Smooth muscle cell (in vitro differentiated cells): ENCODE results near the gene TOX2. TPM values are rescaled to one million over a fixed set of nuclear protein-coding genes. Genes with fewer than 3 reads are reported as not detected.

Experiments used
- DNase-seq: peaks from one replicate; lab custom pipeline; 2025; ENCODE audit not compliant: unreplicated experiment; lab: John Stamatoyannopoulos, UW
- H2AFZ ChIP-seq: fragments of 200-600 bp; sonication (generic); 2 replicates; pipeline ENCODE4 v1.6.0; 2016; ENCODE audit warnings: antibody characterized with exemption, low read depth, mild to moderate bottlenecking
- H3F3A ChIP-seq: fragments of 200-600 bp; sonication (generic); 2 replicates; pipeline ENCODE4 v1.6.0; 2017; ENCODE audit warnings: antibody characterized with exemption, low read depth
- H3K27ac ChIP-seq: fragments of 200-600 bp; sonication (generic); 2 replicates; pipeline ENCODE4 v1.5.1; 2016; ENCODE audit warnings: low read depth, mild to moderate bottlenecking
- H3K27me3 ChIP-seq: fragments of 200-600 bp; sonication (generic); 2 replicates; pipeline ENCODE4 v1.6.1; 2016; ENCODE audit warnings: low read depth, mild to moderate bottlenecking
- H3K36me3 ChIP-seq: fragments of 200-600 bp; sonication (generic); 2 replicates; pipeline ENCODE4 v1.5.1; 2016; ENCODE audit warnings: low read depth
- H3K4me1 ChIP-seq: fragments of 200-600 bp; sonication (generic); 2 replicates; pipeline ENCODE4 v1.5.1; 2016; ENCODE audit warnings: low read depth
- H3K4me2 ChIP-seq: fragments of 200-600 bp; sonication (generic); 2 replicates; pipeline ENCODE4 v1.6.0; 2016; ENCODE audit warnings: mild to moderate bottlenecking
- H3K4me3 ChIP-seq: fragments of 200-600 bp; sonication (generic); 2 replicates; pipeline ENCODE4 v1.5.1; 2016; ENCODE audit warnings: mild to moderate bottlenecking
- H3K79me2 ChIP-seq: fragments of 200-600 bp; sonication (generic); 2 replicates; pipeline ENCODE4 v1.6.0; 2016; ENCODE audit warnings: low read depth, mild to moderate bottlenecking
- H3K9ac ChIP-seq: fragments of 200-600 bp; sonication (generic); 2 replicates; pipeline ENCODE4 v1.6.0; 2016; ENCODE audit warnings: low read depth
- H3K9me3 ChIP-seq: fragments of 200-600 bp; sonication (generic); replicated peaks from 2 replicates; pipeline ENCODE4 v1.5.1; 2016; ENCODE audit warnings: low read depth
- H4K20me1 ChIP-seq: fragments of 200-600 bp; sonication (generic); 2 replicates; pipeline ENCODE4 v1.6.0; 2016; ENCODE audit warnings: low read depth
- WGBS: methylation state at CpG from one replicate; pipeline ENCODE4 v1.1.7; 2016; ENCODE audit warnings: low lambda C conversion rate; 5-methylcytosine and 5-hydroxymethylcytosine counted together
- polyA plus RNA-seq: library from polyadenylated mRNA; unstranded; fragments of >200 nt; fragmentation: Nextera tagmentation; extraction: Ambion mirVana; gene quantifications from 2 replicates; pipeline ENCODE4 v1.2.1, GENCODE V29; 2016
- total RNA-seq: library from RNA; depleted of rRNA; stranded (reverse); fragments of >200 nt; gene quantifications from 2 replicates; pipeline ENCODE4 v1.2.3, GENCODE V29; 2014
- TF ChIP-seq, protein P1 (sequence below): fragments of 200-600 bp; sonication (generic); IDR thresholded peaks from 2 replicates; pipeline ENCODE4 v1.5.1; 2017; ENCODE audit warnings: borderline replicate concordance, mild to moderate bottlenecking, antibody characterized with exemption; ENCODE audit not compliant: insufficient read depth, poor library complexity, severe bottlenecking

TOX2 gene
- total and polyA plus RNA-seq, 2 experiments from 2014 or later: 1.1 to 3.8 TPM

- Histone ChIP-seq H3K4me3 (no peak overlapping the region), H3K36me3 (no peaks in the 10 kb centered on the region), H3K79me2 (no peaks in the 10 kb centered on the region), H3K9me3 (no peaks in the 10 kb centered on the region), H2AFZ (no peak overlapping the region), H3K27me3 (no peaks in the 10 kb centered on the region), H3K9ac (no peak overlapping the region), H3K27ac (no peak overlapping the region), H4K20me1 (no peaks in the 10 kb centered on the region), H3K4me1 (no peaks in the 10 kb centered on the region), H3F3A (no peaks in the 10 kb centered on the region), H3K4me2 (no peak overlapping the region)
- no peak for DNase-seq
- WGBS: 93% methylated on average over 26 of the region's 26 CpGs
- TF ChIP-seq, protein P1, sequence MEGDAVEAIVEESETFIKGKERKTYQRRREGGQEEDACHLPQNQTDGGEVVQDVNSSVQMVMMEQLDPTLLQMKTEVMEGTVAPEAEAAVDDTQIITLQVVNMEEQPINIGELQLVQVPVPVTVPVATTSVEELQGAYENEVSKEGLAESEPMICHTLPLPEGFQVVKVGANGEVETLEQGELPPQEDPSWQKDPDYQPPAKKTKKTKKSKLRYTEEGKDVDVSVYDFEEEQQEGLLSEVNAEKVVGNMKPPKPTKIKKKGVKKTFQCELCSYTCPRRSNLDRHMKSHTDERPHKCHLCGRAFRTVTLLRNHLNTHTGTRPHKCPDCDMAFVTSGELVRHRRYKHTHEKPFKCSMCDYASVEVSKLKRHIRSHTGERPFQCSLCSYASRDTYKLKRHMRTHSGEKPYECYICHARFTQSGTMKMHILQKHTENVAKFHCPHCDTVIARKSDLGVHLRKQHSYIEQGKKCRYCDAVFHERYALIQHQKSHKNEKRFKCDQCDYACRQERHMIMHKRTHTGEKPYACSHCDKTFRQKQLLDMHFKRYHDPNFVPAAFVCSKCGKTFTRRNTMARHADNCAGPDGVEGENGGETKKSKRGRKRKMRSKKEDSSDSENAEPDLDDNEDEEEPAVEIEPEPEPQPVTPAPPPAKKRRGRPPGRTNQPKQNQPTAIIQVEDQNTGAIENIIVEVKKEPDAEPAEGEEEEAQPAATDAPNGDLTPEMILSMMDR: no peak
Observed at GRCh38 chr20:44069203-44070011, 154.8 kb downstream of the TOX2 start.

DNA sequence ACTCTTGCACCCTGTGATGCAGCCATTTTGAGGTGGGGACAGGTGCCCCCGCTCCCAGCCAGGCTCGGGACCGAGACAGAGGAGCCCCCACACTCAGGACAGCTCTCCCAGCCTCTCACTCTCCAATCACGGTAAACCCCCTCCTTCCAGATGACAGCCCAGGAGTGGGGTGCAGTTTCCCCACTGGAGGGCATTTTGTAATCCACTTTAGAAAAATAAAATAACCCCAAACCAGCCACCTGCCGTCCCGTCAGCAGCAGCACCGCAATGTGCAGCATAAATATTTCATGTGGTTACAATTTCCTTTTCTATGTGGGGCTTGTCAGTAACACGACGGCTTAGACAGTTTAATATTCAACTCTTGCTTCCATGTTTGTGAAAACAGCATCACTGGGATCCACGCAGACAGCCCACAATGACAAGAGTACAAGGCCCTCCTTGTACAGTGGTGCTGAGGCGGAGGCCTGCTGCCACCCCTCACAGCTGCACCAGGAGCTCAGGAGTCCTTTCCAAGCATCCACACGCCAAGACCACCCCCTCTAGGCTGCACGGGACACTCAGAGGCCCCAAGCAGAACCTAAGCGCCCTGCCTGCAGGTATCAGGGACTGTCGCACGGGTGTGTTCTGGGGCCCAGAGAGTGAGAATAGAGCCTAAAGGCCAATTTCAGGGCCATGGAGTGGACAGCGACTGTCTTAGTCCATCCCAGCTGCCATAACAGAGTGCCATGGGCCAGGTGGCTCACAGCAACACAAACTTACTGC lies 155.7 kb downstream of the TOX2 start:
- Histone ChIP-seq H3K9ac (no peak overlapping the region), H3K36me3 (no peaks in the 10 kb centered on the region), H3K4me2 (no peak overlapping the region), H3K4me1 (no peaks in the 10 kb centered on the region), H4K20me1 (no peaks in the 10 kb centered on the region), H3F3A (no peaks in the 10 kb centered on the region), H2AFZ (no peak overlapping the region), H3K27me3 (no peaks in the 10 kb centered on the region), H3K27ac (no peak overlapping the region), H3K9me3 (no peaks in the 10 kb centered on the region), H3K4me3 (no peak overlapping the region), H3K79me2 (no peaks in the 10 kb centered on the region)
- WGBS: 87% methylated on average over 17 of the region's 17 CpGs
- TF ChIP-seq, protein P1: no peak
- DNase-seq: no peak

DNA sequence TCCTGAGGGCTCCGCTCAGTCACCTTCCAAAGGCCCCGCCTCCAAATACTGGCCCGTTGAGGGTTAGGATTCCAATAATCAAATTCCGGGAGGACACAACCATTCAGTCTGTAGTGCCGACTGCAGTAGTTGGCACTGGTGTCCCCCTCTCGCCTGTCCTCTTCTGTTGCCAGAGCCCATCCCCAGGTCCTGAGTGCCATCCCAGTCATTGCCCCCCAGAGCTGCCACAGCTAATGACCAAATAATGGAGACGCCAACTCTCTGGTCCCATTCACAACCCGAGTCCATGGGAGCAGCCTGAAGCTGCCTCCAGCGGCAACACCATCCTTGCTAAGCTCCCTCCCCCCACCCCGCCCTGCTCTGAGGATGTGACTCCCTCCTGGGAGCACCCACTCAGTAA lies 156.4 kb downstream of the TOX2 start:
- H3K4me1 ChIP-seq: no peaks in the 10 kb centered on the region
- no peak overlapping the region for H3K27ac ChIP-seq
- H3K9ac ChIP-seq: no peak overlapping the region
- no peaks in the 10 kb centered on the region for H4K20me1 ChIP-seq
- H2AFZ ChIP-seq: no peak overlapping the region
- 82% methylated on average over 10 of the region's 10 CpGs for WGBS
- no peaks in the 10 kb centered on the region for H3K36me3 ChIP-seq
- H3K4me3 ChIP-seq: no peak overlapping the region
- no peaks in the 10 kb centered on the region for H3F3A ChIP-seq
- H3K9me3 ChIP-seq: no peaks in the 10 kb centered on the region
- no peak for DNase-seq
- TF ChIP-seq, protein P1: no peak
- H3K79me2 ChIP-seq: no peaks in the 10 kb centered on the region
- no peak overlapping the region for H3K4me2 ChIP-seq
- no peaks in the 10 kb centered on the region for H3K27me3 ChIP-seq
